Nephron progenitor cell (in vitro differentiated cells): ENCODE data around the gene FBXO27.
"Not testable (repeated sequence)": the region's sequence is repeated elsewhere in the genome, so short reads cannot be mapped to it uniquely, and the experiment has no call there.

Experiments
- DNase-seq: peaks from one replicate; pipeline ENCODE4 v3.0.0; 2021
- H3K27ac Mint-ChIP-seq: 2 replicates; pipeline ENCODE4 v1.8.0; 2021; ENCODE audit warnings: mild to moderate bottlenecking, moderate library complexity, mixed read lengths
- H3K27me3 Mint-ChIP-seq: 2 replicates; pipeline ENCODE4 v1.8.0; 2021; ENCODE audit warnings: mild to moderate bottlenecking, low read depth, mixed read lengths; ENCODE audit not compliant: poor library complexity
- H3K36me3 Mint-ChIP-seq: 2 replicates; pipeline ENCODE4 v1.8.0; 2021; ENCODE audit warnings: low read depth, mixed read lengths
- H3K4me1 Mint-ChIP-seq: 2 replicates; pipeline ENCODE4 v1.8.0; 2021; ENCODE audit warnings: mixed read lengths
- H3K4me3 Mint-ChIP-seq: 2 replicates; pipeline ENCODE4 v1.8.0; 2021; ENCODE audit warnings: mild to moderate bottlenecking, moderate library complexity, mixed read lengths
- H3K9me3 Mint-ChIP-seq: 2 replicates; pipeline ENCODE4 v1.8.0; 2021; ENCODE audit warnings: mild to moderate bottlenecking, moderate library complexity, mixed read lengths
- CTCF ChIP-seq: fragments of 200-600 bp; sonication (generic); IDR thresholded peaks from 2 replicates; pipeline ENCODE4 v1.5.0; 2021; ENCODE audit warnings: antibody characterized with exemption

Gene FBXO27

GRCh38 chr19:39004403-39004802, 27.9 kb downstream of the FBXO27 start:
- no peak overlapping the region for H3K4me3 Mint-ChIP-seq
- no peak for DNase-seq
- no peaks in the 10 kb centered on the region for H3K36me3 Mint-ChIP-seq
- no peak for TF ChIP-seq CTCF
- H3K27ac Mint-ChIP-seq: no peak overlapping the region
- no peaks in the 10 kb centered on the region for H3K9me3 Mint-ChIP-seq
- H3K4me1 Mint-ChIP-seq: peaks cover 15% of the 10 kb centered on the region
- peaks cover 39% of the 10 kb centered on the region for H3K27me3 Mint-ChIP-seq

GRCh38 chr19:39003796-39004195, 28.6 kb downstream of the FBXO27 start:
- no peak for TF ChIP-seq CTCF
- no peaks in the 10 kb centered on the region for H3K9me3 Mint-ChIP-seq
- H3K4me3 Mint-ChIP-seq: no peak overlapping the region

GRCh38 chr19:39003188-39003587, 29.2 kb downstream of the FBXO27 start:
- no peak for DNase-seq
- Mint-ChIP-seq H3K9me3 (no peaks in the 10 kb centered on the region), H3K27me3 (peaks cover 36% of the 10 kb centered on the region), H3K4me3 (no peak overlapping the region), H3K4me1 (peaks cover 15% of the 10 kb centered on the region), H3K27ac (no peak overlapping the region), H3K36me3 (no peaks in the 10 kb centered on the region)
- no peak for TF ChIP-seq CTCF

More at GRCh38 chr19:39003796-39004195, 28.6 kb downstream of the FBXO27 start:
- no peaks in the 10 kb centered on the region for H3K36me3 Mint-ChIP-seq
- H3K27ac Mint-ChIP-seq: no peak overlapping the region
- H3K27me3 Mint-ChIP-seq: peaks cover 39% of the 10 kb centered on the region
- DNase-seq: no peak
- peaks cover 15% of the 10 kb centered on the region for H3K4me1 Mint-ChIP-seq

GRCh38 chr19:39001041-39001440, 31.3 kb downstream of the FBXO27 start:
- Mint-ChIP-seq H3K27me3 (peaks cover 29% of the 10 kb centered on the region), H3K36me3 (no peaks in the 10 kb centered on the region), H3K9me3 (peaks cover 2% of the 10 kb centered on the region), H3K4me1 (peaks cover 18% of the 10 kb centered on the region), H3K4me3 (no peak overlapping the region), H3K27ac (no peak overlapping the region)
- no peak for DNase-seq
- TF ChIP-seq CTCF: no peak

GRCh38 chr19:38997576-38997975, 34.8 kb downstream of the FBXO27 start:
- not testable (repeated sequence) for DNase-seq, H3K4me3 Mint-ChIP-seq, H3K36me3 Mint-ChIP-seq, H3K27ac Mint-ChIP-seq
- Mint-ChIP-seq H3K27me3 (peaks cover 14% of the 10 kb centered on the region), H3K9me3 (peaks cover 31% of the 10 kb centered on the region), H3K4me1 (peaks cover 23% of the 10 kb centered on the region)

- Mint-ChIP-seq H3K4me3 (no peak overlapping the region), H3K9me3 (peaks cover 32% of the 10 kb centered on the region), H3K27me3 (peaks cover 15% of the 10 kb centered on the region), H3K27ac (no peak overlapping the region), H3K4me1 (peaks cover 58% of the 10 kb centered on the region), H3K36me3 (no peaks in the 10 kb centered on the region)
- no peak for TF ChIP-seq CTCF
- DNase-seq: no peak
Observed at GRCh38 chr19:38993271-38993670, 39.1 kb downstream of the FBXO27 start.
